NK-92 treated with Interleukin-12 subunit alpha and Interleukin-12 subunit beta, amount 100 ng/mL, for 24 hours (cell line): ENCODE results near the gene SNCG.
"Not testable (repeated sequence)": the region's sequence is repeated elsewhere in the genome, so short reads cannot be mapped to it uniquely, and the experiment has no call there.

ENCODE experiments used
- DNase-seq: peaks from one replicate; lab custom pipeline; 2025; lab: John Stamatoyannopoulos, UW

The SNCG gene

DNA sequence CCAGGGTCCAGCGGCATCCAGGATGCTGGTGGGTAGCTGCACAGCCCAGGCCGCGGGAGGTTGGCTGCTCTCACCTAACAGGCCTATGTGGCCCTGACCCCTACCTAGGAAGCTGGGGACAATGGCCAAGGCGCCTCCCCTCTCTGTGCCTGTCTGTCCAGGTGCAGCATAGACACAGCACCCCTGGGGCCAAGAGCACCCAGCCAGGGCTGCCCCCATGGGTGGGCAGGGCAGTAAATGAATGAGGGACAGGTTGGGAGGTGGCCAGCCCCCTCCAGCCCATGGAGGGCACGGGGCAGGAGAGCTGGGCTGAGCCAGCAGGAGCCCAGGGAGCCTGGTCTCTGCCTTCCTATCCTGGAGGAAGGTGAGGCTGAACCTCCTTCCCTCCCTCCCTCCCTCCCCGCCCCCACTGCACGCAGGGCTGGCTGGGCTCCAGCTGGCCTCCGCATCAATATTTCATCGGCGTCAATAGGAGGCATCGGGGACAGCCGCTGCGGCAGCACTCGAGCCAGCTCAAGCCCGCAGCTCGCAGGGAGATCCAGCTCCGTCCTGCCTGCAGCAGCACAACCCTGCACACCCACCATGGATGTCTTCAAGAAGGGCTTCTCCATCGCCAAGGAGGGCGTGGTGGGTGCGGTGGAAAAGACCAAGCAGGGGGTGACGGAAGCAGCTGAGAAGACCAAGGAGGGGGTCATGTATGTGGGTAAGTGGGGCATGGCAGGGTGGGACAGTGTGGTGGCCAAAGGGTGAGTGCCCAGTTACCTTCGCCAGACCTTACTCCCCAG lies at the start of gene SNCG:
TSS of gene SNCG (plus strand) at position 484 of the 785 bp plus-strand sequence. CDS start at position 583, 99 bp downstream.
- DNase-seq, result no peak

DNA sequence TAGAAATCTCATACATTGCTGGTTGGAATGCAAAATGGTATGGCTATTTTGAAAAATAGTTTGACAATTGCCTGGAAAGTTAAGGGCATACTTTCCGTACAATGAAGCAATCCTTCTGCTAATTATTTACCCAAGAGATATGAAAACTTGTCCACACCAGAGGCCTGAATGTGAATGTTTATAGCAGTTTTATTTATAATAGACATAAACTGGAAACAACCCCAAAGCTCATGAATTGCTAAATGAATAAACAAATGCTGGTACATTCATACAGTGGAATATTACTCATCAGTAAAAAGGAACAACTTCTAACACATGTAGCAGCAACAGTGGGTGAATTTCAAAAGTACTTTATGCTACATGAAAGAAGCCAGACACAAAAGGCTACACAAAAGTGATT lies 43.7 kb upstream of the SNCG start:
- no peak for DNase-seq

DNA sequence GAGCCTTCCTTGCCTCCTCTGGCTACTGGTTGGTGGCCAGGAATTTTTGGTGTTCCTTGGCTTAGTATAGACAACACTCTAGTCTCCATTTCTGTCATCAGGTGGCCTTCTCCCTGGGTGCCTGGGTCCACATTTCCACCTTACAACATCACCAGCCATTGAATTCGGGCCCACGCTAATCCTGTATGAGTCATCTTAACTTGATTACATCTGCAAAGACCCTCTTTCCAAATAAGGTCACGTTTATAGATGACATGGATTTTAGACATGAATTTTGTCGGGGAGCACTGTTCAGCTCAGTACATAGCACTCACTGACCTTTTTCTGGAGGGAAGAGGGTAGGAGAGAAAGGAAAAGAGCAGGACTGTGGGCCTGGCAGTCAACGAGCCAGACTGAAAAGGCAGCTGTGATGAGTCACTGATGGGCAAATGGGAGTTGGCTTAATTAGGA lies 40.4 kb upstream of the SNCG start:
- no peak for DNase-seq

DNA sequence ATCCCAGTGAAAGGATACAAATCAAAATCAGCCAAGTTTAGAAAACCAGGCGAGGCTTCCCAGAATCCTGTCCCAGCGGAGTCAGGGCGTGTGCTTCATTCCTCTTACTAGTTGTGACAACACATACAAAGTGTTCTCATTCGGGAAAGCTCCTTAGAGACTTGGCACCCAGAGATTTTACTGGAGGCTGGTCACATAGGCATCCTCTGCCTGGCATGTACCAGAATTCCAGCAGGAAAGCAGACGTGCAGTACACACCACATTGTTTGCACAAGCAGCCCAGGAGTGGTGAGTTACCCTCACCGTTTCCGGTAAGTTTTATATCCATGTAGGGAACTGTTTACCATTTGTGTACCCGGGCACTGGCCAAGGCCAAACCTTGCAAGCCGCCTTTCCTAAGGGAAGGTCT lies 35.8 kb upstream of the SNCG start:
- DNase-seq, result no peak

DNA sequence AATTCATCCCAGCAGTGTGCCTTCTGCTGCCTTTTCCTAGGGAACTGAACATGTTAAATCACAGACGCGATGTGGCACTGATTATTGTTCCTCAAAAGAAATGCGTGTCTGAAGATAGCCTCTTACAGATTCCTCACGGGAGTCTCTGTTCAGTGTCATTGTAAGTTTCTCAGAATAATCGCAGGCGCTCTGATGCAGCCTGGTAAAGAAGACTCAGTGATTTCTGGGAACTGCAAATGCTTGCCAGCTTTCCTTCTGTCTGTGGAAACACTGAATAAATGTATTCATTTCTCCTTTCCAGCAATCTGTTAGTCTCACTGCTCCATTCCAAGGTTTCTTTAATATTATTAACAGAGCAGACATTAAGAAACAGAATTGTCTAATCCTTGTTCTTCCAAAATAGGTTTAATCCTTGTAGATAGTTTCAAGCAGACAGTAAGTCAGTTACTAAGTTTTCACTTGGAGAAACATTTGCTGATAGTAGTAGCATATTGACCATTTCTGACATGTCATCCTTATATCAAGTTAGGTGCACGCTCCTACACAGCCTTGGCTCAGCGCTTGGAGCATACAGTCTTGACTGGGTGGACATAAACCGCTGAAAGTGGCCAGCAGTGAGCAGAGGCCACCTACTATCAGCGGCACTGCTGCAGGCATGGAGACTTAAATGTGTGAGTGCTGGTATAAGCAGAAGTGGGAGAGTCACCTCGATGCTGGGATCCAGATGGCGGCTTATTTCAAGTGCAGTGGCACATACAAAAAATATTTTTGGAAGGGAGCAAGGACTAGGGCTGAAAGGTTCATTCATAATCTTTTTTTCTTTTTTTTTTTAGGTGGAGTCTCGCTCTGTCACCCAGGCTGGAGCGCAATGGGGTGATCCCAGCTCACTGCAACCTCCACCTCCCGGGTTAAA lies 28.7 kb upstream of the SNCG start:
- DNase-seq, result no peak

DNA sequence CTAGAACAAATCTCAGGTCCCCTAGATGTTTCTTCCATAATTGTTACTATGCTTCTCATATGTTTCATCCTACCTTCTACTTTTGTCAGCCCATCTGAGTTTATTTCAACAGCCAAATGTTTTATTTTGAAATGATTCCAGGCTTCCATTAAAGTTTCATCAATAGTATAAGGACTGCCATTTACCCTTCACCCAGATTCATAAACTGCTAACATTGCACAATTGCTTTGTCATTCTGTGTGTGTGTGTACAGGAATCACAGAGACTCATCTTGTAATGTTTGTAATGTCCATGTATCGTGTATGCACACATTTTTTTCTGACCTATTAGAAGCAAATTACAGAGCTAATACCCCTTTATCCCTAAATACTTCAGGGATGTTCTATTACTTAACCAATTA lies 26.5 kb upstream of the SNCG start:
- DNase-seq, result no peak

DNA sequence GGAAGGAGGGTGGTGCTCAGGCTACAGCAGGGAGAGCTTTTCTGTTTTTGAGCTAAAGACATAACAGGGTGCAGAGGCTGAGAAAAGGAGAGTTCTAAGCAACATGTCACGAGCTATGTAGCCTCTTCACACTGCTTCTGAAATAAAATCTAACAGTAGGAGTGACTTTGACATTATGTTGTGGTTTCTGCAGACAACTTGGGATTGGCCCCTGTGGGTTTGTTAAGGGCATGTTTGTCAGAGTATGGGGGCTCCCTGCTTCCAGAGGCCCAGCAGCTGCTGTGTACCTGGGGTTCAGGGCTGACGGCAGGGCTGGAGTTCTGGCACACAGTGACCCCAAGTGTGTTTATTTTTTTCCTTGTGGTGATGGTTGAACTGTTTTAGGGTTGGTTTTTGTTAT lies 25.7 kb upstream of the SNCG start:
- DNase-seq, result no peak

DNA sequence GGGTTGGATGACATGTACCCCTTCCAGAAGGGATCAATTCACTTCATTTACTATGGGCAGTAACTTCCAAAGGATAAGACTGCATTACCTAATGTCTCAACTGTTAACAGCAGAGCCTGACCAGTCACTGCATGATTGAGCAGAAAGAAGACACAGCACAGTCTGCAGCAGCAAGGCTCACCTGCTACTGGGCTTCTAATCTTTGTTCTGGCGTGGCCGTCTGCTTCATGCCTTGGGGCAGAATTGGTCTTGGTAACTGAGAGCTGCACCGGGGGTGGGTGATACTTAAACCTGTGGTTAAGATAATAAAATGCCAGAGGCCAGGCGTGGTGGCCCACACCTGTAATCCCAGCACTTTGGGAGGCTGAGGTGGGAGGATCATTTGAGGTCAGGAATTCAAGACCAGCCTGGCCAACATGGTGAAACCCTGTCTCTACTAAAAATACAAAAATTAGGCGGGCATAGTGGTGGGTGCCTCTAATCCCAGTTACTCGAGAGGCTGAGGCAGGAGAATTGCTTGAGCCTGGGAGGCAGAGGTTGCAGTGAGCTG lies 24.2 kb upstream of the SNCG start:
- DNase-seq, result not testable (repeated sequence)

DNA sequence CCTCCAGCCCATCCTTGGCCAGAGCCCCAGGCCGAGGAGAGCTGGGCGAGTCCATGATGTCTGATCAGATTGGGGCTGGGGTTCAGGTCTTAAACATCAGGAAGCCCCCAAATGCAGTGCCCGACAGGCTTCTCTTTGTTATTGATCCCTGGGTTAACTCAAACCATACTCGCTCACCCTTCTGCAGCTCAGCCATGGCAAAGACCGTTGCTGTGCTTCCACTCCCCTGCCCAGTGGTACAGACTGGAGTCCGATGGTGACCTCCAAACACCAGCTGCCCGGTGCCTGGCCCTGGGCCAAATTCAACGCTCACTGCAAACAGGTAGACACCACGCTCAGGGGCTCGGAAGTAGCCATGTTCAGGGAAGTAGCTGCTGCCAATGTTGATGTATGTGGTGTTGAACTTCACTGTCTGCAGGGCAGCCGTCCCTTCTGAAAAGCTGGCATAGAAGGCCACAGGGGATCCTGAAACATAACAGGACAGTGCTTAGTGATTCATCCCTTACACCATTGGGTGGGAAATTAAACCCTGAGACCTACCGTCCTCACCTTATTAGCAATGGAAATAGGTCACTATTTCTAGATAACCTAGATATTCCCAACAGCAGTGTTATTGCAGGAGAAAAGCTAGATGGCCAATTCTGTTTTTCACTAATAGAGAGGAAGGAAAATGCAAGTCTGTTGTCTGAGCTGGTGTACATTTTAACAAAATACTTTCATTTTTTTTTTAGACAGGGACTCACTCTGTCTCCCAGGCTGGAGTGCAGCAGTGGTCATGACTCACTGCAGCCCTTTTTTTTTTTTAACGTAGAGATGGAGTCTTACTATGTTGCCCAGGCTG lies 21.5 kb upstream of the SNCG start:
- no peak for DNase-seq

DNA sequence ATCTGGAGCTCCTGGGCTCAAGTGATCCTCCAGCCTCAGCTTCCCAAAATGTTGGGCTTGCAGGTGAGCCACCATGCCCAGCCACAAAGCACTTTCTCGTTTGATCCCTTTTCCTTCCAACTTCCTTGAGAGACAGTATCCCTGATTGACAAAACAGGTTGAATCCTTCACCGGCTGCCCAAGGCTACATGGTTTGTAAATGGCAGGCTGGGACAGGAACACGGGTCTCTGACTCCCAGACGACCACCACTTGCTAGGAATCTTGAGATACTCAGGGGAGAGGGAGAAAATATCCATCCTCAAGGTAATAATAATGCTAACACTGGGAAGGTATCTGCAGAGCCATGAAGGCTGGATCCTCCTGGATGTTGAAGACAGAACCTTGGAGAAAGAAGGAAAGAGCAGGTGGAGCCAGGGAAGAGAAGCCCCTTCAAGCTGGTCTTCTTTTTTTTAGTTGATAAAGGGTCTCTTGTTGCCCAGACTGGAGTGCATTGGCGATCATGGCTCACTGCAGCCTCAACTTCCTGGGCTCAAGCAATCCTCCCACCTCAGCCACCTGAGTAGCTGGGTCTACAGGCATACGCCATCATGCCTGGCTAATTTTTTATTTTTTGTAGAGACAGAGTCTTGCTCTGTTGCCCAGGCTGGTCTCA lies 20.8 kb upstream of the SNCG start:
- DNase-seq, result no peak

DNA sequence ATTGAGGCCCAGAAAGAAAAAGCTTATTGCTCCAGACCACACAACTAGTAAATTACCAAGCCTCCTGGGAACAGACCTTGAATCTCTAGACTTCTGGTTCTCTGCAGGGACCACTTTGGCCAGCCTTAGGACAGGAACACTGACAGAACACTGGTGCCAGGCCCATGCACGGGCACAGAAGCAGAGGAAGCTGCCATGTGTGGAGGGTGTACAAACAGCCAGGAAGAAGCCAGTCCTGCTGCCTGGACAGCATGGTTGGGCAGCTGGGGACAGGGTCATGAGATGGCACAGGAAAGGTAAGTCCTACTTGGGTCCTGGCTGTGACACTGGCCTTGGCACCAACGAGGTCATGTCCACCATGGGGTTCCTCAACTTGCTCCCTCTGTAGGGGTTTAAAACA lies 20.1 kb upstream of the SNCG start:
- DNase-seq, result no peak

DNA sequence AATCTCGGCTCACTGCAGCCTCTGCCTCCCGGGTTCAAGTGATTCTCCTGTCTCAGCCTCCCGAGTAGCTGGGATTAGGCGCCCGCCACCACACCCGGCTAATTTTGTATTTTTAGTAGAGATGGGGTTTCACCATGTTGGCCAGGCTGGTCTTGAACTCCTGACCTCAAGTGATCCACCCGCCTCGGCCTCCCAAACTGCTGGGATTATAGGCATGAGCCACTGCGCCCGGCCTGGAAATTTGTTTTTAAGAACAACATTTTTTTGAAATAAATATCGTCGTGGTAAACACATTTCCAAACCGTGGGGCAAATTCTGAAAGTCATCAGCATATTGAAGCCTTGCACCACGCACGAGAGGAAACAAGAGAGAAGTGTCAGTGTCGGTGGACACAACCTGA lies 18.3 kb upstream of the SNCG start:
- not testable (repeated sequence) for DNase-seq

DNA sequence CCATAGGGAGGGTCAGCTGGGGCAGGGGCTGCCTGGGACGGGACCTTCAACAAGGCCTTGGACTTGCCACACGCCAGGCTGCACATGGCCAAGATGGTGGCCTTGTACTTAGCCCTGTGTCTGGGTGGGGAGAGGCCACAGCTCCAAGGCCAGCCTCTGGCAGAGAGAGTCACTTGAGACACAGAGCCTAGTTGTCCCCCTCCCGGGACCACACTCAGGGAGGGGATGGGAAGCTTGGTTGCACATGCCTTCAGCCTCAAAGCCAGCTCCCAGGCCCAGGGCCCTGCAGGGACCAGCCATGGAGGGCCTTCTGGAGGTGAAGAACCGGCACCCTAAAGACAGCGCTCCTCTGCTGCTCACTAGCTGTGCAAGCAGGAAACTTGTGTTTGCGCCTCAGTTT lies 17.7 kb upstream of the SNCG start:
- DNase-seq, result no peak

DNA sequence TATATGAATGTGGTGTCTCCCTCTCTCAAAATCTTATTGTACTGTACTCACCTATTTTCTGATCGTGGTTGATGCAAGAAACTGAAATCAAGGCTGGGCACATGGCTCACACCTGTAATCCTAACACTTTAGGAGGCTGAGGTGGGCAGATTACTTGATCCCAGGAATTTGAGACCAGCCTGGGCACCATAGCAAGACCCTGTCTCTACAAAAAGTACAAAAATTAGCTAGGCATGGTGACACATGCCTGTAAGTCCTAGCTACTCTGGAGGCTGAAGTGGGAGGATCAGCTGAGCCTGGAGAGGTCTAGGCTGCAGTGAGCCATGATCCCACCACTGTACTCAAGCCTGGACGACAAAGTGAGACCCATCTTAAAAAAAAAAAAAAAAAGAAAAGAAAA lies 17.0 kb upstream of the SNCG start:
- no peak for DNase-seq

DNA sequence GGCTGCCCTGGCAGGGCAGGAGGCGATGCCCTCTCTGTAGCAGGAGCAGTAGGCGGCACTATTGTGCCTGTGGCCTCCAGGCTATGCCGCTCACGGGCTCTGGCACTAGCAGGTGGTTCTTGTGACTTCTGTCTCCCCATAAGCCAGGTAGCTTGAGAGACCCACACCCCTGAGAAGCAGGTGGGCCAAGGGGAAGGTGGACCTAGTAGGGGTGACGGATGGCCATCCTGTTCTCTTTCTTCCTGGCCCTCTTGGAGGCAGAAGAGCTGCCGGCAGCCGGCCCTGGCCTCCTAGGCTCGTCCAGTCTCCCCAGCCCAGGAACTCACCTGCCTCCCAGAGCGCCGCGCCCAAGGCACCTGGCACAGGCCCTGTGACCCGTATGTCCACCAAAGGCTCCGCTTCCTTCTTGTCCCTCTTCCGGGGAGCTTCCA lies 16.4 kb upstream of the SNCG start:
- no peak for DNase-seq

DNA sequence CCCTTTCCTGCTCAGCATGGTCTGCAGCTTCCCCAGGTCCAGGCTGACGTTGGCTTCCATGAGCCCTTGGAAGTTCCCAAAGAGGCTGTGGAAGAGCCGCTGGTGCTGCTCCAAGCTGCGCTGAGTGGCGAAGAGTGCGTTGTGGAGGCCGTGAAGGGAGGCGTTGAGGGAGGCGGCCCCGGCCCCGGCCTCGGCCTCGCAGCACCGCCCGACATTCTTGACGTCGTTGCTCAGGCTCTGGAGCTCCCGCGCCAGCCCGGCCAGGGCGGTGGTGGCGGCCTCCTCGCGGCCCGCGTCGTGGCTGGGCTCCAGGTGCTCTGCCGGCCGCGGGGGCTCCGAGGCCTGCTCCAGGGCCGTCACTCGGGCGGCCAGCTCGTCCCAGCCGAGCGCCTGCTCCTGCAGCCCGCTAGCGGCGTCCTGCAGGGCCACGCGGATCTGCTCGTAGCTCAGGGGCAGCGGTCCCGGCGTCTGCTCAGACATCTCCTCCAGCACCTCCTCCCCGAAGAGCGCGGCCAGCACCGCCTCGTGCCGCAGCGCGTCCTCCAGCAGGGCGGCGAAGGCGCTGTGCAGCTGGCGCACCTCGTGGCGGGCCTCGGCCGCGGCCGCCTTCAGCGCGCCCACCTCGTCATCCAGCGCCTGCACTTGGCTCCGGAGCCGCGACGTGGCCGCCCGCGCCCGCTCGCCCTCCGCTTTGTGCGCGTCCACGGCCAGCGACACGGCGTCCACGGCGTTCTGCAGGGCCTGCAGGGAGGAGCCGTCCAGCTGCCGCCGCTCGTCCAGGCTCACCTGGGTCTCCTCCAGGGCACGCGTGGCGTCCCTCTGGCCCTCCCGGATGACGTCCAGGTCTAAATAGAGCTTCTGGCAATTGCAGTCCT lies 15.7 kb upstream of the SNCG start:
- DNase-seq, result no peak

DNA sequence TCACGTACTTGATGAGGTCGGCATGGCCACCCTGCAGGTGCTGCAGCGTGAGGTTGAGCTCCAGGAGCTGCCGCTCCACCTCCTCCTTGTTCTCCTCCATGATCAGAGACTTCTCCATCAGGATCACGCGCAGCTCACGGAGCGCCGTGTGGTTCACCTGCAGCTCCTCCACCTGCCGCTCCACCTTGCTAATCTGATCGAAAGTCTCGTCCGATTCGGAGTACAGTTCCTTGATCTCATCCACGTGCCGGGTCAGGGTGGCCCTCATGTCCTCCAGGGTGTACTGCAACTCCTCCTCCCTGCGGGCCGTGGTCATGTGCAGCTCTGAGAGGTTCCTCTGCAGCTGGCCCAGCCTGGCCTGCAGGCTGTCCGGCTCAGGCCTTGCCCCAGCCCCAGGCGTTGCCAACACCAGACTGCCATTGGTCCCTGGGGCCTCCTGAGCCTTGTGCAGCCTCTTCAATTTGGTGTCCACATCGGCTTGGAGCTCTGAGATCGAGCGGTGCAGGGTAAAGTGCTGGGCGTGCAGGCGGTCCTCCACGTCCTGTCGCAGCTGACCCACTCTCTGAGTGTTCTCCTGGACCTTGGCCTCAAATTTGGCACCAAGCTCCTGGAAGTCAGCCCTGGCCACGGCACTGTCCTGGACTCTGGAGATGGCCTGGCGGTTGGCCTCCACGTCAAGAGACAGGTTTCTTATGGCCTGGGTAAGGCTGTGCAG lies 14.9 kb upstream of the SNCG start:
- no peak for DNase-seq

DNA sequence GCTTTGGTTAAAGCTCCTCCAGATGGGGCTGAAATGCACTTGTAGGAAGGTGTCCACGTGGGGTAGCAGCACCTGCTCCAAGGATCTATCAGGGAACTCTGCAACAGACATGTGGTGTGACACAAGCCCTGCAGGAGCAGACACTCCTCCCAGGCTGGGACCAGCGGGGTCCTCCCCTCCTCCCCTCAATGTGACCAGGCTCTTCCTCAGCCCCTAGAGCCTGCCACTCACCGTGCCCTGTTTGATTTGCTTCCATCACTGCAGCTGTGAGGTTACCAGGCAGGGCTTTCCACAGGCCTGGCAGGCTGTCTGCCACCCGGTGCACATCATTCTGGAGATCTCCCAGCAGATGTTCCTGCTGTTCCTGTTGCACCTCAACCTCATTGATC lies 14.4 kb upstream of the SNCG start:
- DNase-seq, result no peak

DNA sequence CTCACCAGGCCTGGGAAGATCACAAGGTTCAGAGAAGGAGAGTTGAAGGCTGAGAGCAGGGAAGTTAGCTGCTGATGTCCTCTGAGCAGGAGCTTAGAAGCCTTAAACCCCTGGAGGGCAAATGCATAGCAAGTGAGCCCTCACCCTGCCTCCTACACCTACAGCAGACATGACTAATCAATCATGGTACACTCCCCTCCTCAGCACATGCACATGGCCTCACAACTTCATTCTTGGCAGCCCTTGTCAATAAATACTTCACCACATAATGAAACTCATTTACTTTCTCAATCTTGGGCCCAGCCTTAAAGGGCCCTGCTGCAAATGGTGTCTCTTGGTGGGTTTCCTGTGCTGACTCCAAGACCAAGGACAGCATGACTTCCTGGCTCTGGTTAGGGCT lies 13.9 kb upstream of the SNCG start:
- DNase-seq, result no peak

DNA sequence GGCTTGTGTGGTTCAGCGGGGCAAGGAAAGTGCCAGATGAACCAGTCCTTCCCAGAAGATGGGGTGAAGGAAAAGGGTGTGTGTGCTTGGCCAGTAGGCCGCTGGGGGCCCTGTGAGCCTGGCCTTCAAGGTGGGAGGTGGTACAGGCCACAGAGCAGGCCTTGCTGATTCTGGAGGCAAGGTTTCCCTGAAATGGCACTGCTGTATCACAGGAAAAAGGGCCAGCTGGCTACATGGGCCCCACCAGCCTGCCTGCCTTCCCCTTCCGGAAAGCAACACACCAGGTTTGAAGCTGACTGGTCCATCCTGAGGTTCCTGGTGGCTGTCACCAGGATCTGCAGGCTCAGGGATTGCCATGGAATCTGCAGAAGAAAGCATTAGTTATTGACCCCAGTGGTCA lies 13.5 kb upstream of the SNCG start:
- no peak for DNase-seq
